SKM-1 (cell line): ENCODE data around the gene PAPSS1.
A peak's percentile ranks its signal among the peaks of the same experiment; 100 is the strongest.

Experiments
- DNase-seq: peaks from one replicate; lab custom pipeline; 2025; ENCODE audit not compliant: unreplicated experiment; lab: John Stamatoyannopoulos, UW

The PAPSS1 gene

GRCh38 chr4:107630185-107630705 is 89.8 kb downstream of the PAPSS1 start:
- no peak for DNase-seq

GRCh38 chr4:107629318-107629717 is 90.7 kb downstream of the PAPSS1 start:
- DNase-seq: no peak

GRCh38 chr4:107625391-107625902 is 94.6 kb downstream of the PAPSS1 start:
- DNase-seq: no peak

- no peak for DNase-seq
Observed at GRCh38 chr4:107624024-107624423, 96.0 kb downstream of the PAPSS1 start.

GRCh38 chr4:107622006-107622405 is 98.0 kb downstream of the PAPSS1 start:
- DNase-seq: no peak

GRCh38 chr4:107619731-107620130 is 100.3 kb downstream of the PAPSS1 start:
- no peak for DNase-seq

GRCh38 chr4:107619066-107619465 is 101.0 kb downstream of the PAPSS1 start:
- no peak for DNase-seq

GRCh38 chr4:107618656-107619055 is 101.4 kb downstream of the PAPSS1 start:
- no peak for DNase-seq

GRCh38 chr4:107616838-107617389 is 103.1 kb downstream of the PAPSS1 start:
- no peak for DNase-seq

- no peak for DNase-seq
Observed at GRCh38 chr4:107615809-107616208, 104.2 kb downstream of the PAPSS1 start.

- DNase-seq: no peak
Observed at GRCh38 chr4:107603430-107603829, 116.6 kb downstream of the PAPSS1 start.

- DNase-seq: no peak
Observed at GRCh38 chr4:107600983-107601382, 119.1 kb downstream of the PAPSS1 start.

- no peak for DNase-seq
Observed at GRCh38 chr4:107600436-107600835, 119.6 kb downstream of the PAPSS1 start.

- DNase-seq: no peak
Observed at GRCh38 chr4:107599841-107600240, 120.2 kb downstream of the PAPSS1 start.

- DNase-seq: no peak
Observed at GRCh38 chr4:107593230-107593629, 126.8 kb downstream of the PAPSS1 start.

GRCh38 chr4:107592519-107592918 is 127.5 kb downstream of the PAPSS1 start:
- DNase-seq: peak; percentile 17

GRCh38 chr4:107589269-107589668 is 130.8 kb downstream of the PAPSS1 start:
- no peak for DNase-seq

GRCh38 chr4:107586371-107586770 is 133.7 kb downstream of the PAPSS1 start:
- no peak for DNase-seq

- DNase-seq: no peak
Observed at GRCh38 chr4:107579099-107579498, 140.9 kb downstream of the PAPSS1 start.

- DNase-seq: no peak
Observed at GRCh38 chr4:107578321-107578720, 141.7 kb downstream of the PAPSS1 start.

- no peak for DNase-seq
Observed at GRCh38 chr4:107577743-107578142, 142.3 kb downstream of the PAPSS1 start.

- no peak for DNase-seq
Observed at GRCh38 chr4:107575243-107575642, 144.8 kb downstream of the PAPSS1 start.

GRCh38 chr4:107572281-107572680 is 147.8 kb downstream of the PAPSS1 start:
- no peak for DNase-seq
